ENCODE data around the gene COMMD9. TPM values are rescaled to one million over a fixed set of nuclear protein-coding genes. Genes with fewer than 3 reads are reported as not detected.
"Not testable (repeated sequence)": the region's sequence is repeated elsewhere in the genome, so short reads cannot be mapped to it uniquely, and the experiment has no call there.

The COMMD9 gene
- 100 to 1,000 TPM in 5 of 6 donors, 10 to 100 TPM in 1; 98.1 to 107 (median 104) TPM for polyA plus RNA-seq (ENCODE audit: low read depth in 6 of 6)

DNA sequence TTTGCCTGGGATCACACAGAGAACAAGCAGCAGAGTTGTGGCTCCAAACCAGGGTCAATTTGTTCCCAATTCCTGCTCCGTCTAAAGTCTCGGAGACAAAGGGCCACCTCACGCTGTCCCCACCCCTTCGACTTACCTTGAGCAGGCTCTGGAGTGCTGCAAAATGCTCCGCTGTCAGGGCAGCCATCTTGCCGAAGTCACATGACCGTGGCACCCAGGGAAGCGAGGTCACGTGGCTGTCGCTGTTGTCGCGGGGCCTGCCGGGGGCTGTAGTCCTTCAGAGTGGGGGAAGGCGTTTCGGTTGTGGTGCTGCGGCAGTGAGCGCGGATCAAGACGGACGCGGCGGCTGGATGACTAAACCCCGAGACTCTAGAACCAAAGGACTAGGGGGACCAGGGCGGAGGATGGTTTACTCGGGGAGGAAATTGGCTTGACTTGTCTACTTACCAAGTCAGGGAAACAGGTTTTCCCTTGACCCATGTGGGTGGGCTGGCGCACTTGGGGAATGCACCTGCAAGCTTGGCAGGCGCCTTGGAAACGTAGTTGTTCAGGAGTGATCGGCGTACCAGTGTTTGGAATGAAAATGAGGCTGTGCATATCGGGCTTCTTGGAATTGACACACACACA lies at the start of gene COMMD9:
Gene COMMD9, minus strand, starts transcription at position 199 of the 627 bp plus-strand sequence. Its CDS starts 12 bp downstream, at position 187.
- peak within 1 kb of the TSS; percentile 38 to 92 (median 86) for H3K27ac Mint-ChIP-seq
- DNase-seq (peak; percentile 89), ATAC-seq (ENCODE audit: low read depth in 2 of 2) (peak; percentile 98 to 99)
- no peaks in the 10 kb centered on the region for H3K27me3 Mint-ChIP-seq
- no peaks in the 10 kb centered on the region for H3K36me3 Mint-ChIP-seq
- H3K4me1 Mint-ChIP-seq: peaks cover 23 to 51% (median 34%) of the 10 kb centered on the region in 3 donors
- peak within 1 kb of the TSS; percentile 86 to 97 (median 94) for H3K4me3 Mint-ChIP-seq
- no peaks in the 10 kb centered on the region for H3K9me3 Mint-ChIP-seq

DNA sequence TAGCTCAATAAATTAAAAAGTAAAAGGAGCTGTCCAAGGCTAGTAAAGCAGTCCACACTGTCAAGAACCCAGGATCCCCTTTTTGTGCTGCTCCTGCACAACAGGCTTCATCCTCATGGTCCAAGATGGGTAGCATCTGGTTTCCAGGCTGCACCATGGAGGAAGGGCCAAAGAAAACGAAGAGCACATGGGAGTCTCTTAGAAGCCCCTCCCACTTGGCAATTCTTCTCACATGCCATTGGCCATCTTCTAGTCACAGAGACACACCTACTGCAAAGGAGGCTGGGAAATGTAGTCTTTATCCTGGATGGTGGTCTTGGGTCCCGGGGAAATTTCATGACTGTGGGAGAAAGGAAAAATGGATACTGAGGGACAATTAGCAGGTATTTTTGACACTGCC lies 44.7 kb upstream of the COMMD9 start:
- DNase-seq (no peak), ATAC-seq (ENCODE audit: low read depth in 2 of 2) (no peak)
- H3K27ac Mint-ChIP-seq: no peak overlapping the region
- peaks cover 0 to 10% (median 0%) of the 10 kb centered on the region in 7 donors for H3K9me3 Mint-ChIP-seq
- no peak overlapping the region for H3K4me3 Mint-ChIP-seq
- no peaks in the 10 kb centered on the region for H3K4me1 Mint-ChIP-seq
- peaks cover 0 to 9% (median 8%) of the 10 kb centered on the region in 3 donors for H3K27me3 Mint-ChIP-seq
- no peaks in the 10 kb centered on the region for H3K36me3 Mint-ChIP-seq

DNA sequence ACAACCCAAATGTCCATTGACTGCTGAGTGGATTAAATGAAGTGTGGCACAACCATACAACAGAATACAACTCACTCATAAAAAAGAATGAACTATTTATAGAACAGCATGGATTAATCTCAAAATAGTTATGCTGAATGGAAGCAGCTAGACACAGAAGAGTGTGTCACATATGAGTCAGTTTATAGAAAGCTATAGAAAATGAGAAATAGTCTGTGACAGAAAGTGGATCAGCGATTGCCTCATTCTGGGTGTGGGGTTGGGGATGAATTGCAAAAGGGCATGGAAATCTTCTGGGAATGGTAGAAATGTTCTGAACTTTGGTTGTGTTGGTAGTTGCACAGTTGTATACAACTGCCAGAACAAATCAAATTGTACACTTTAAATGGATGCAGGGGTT lies 44.2 kb upstream of the COMMD9 start:
- Mint-ChIP-seq H3K9me3 (peaks cover 0 to 9% (median 0%) of the 10 kb centered on the region in 7 donors), H3K4me1 (no peaks in the 10 kb centered on the region), H3K36me3 (no peaks in the 10 kb centered on the region), H3K27me3 (peaks cover 0 to 9% (median 8%) of the 10 kb centered on the region in 3 donors), H3K27ac (peak overlapping the region in 1 of 6 donors; percentile 50), H3K4me3 (no peak overlapping the region)
- no peak for ATAC-seq (ENCODE audit: low read depth in 2 of 2)
- DNase-seq: no peak

DNA sequence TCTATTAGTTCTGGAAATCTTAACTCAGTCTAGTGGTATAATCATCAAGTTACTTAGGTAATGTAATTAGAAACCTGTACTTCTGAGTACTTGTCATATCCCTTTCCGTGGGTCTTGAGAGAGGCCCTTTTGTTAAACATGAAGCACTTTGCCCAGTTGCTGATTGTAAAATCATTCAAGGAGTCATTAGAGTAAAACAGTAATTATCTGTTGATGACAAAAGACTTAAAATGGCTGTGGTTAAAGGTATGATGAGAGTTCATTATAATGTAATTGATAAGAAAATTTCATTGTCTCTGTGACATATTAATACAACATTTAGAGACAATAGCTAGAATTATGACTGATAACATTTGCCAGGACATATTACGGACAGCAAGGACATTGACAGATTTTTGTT lies 41.2 kb upstream of the COMMD9 start:
- H3K27ac Mint-ChIP-seq: no peak overlapping the region
- peaks cover 0 to 8% (median 5%) of the 10 kb centered on the region in 3 donors for H3K27me3 Mint-ChIP-seq
- DNase-seq (no peak), ATAC-seq (ENCODE audit: low read depth in 2 of 2) (no peak)
- no peaks in the 10 kb centered on the region for H3K36me3 Mint-ChIP-seq
- peaks cover 14 to 19% (median 17%) of the 10 kb centered on the region in 3 donors for H3K4me1 Mint-ChIP-seq
- H3K9me3 Mint-ChIP-seq: peaks cover 0 to 5% (median 0%) of the 10 kb centered on the region in 7 donors
- no peak overlapping the region for H3K4me3 Mint-ChIP-seq

DNA sequence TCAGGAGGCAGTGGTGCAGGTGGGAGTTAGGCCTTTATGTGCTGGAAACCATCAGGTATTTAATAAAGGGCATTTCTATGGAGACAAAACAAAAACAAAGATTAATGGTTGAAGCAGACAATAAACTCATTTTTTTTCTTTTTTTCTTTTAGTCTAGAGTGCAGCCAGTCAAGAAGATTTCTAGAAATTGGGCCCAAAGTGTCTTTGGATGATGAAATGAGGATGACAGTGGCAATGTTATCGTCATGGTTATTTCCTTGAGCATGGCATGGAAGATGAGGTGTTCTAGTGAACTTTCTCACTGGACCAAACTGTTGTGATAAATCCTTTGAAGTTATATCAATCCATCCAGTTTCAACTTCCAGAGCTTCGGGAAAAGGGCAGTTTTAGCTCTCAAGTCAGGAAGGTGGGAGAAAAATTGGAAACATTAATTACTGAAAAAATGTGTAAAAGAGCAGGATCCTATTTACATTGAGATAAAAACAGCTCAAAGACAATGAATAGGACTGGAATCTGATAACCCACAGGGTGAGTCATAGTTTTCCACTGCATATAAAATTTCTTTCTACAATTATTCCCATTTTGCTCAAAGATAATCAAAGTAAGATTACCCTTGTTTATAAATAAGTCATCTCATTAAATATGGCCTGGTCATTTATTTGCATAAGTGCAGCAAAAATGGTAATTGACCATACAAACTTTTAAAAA lies 39.9 kb upstream of the COMMD9 start:
- Mint-ChIP-seq H3K27me3 (peaks cover 0 to 8% (median 0%) of the 10 kb centered on the region in 3 donors), H3K36me3 (no peaks in the 10 kb centered on the region), H3K4me1 (peaks cover 14 to 19% (median 17%) of the 10 kb centered on the region in 3 donors), H3K27ac (no peak overlapping the region), H3K4me3 (no peak overlapping the region), H3K9me3 (peaks cover 0 to 3% (median 0%) of the 10 kb centered on the region in 7 donors)
- DNase-seq: no peak
- no peak for ATAC-seq (ENCODE audit: low read depth in 2 of 2)

DNA sequence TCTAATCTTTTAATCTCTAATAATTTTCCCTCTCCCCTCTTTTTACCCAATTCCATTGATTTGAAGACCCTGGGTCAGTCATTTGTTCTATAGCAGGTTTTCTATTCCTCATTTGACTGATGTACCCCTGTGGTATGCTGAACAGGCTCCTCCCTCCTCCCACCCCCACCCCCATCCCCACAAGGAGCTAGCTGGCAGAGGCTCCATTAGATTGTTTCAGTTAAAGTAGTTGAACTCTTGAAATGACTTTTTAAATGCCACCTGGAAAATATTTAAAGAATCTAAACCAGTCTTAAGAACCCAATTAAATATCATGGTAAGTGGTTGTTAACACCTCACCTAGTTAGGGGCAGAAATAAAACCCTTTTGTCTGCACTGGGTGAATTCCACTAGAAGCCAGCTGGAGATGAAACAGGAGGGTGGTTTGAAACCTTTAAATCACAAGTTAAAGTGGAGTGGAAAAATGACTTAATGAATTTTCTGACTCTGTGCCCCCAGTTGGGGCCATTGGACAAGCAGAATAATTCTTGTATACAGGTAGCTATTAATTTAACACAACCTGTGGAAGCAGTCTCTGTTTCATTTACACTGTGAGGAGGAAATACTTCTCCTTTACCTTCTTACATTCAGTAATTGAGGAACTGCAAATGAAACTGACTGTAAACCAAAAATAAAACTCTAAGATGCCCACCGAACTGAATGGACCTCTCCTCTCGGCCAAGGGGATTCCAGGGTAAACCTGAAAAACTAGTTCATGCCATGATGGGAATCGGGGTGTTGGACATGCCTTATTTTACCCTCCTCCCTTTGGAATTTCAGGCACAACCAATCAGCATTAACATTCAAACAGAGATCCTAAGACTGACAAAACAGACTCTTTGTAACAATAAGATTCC lies 37.5 kb upstream of the COMMD9 start:
- Mint-ChIP-seq H3K4me3 (peak overlapping the region; percentile 6 to 91 (median 80)), H3K27ac (peak overlapping the region; percentile 20 to 97 (median 82)), H3K27me3 (no peaks in the 10 kb centered on the region), H3K9me3 (no peaks in the 10 kb centered on the region), H3K4me1 (peaks cover 14 to 19% (median 17%) of the 10 kb centered on the region in 3 donors), H3K36me3 (peaks cover 0 to 4% of the 10 kb centered on the region in 2 donors)
- ATAC-seq (ENCODE audit: low read depth in 2 of 2) (peak; percentile 89 to 95), DNase-seq (peak; percentile 30)

DNA sequence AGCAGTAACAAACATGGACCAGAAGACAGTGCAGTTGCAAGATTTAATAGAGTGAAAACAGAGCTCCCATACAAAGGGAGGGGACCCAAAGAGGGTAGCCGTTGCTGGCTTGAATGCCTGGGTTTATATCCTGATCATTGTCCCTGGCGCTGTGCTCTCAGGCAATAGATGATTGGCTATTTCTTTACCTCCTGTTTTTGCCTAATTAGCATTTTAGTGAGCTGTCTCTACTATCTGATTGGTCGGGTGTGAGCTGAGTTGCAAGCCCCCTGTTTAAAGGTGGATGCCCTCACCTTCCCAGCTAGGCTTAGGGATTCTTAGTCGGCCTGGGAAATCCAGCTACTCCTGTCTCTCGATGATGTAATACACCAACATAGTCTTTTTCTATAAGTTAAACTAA lies 36.2 kb upstream of the COMMD9 start:
- not testable (repeated sequence) for ATAC-seq (ENCODE audit: low read depth in 2 of 2); H3K4me3 Mint-ChIP-seq; H3K36me3 Mint-ChIP-seq; DNase-seq; H3K27me3 Mint-ChIP-seq; H3K9me3 Mint-ChIP-seq
- Mint-ChIP-seq H3K4me1 (peaks cover 14 to 19% (median 17%) of the 10 kb centered on the region in 3 donors), H3K27ac (peak overlapping the region in 1 of 6 donors; percentile 47)

DNA sequence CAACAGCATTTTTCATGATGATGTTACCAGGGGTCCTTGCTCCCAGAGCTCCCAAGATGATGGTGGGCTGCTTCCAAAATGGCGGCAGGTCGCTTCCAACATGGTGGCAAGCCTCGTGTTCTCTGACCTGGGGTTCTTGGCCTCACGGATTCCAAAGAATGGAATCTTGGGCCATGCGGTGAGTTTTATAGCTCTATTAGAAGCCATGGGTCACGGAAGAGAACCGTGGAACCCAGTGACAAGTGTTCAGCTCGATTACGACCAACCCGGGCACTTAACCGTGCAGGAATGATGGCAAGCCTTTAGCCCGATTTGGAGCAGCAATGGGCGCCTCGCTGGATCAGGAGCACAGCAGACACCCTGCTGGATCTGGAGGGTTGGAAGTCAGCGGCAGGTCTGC lies 35.7 kb upstream of the COMMD9 start:
- H3K9me3 Mint-ChIP-seq; H3K36me3 Mint-ChIP-seq; H3K27me3 Mint-ChIP-seq; H3K4me3 Mint-ChIP-seq; ATAC-seq (ENCODE audit: low read depth in 2 of 2); DNase-seq: not testable (repeated sequence)
- peak overlapping the region in 1 of 6 donors; percentile 47 for H3K27ac Mint-ChIP-seq
- H3K4me1 Mint-ChIP-seq: peaks cover 14 to 19% (median 17%) of the 10 kb centered on the region in 3 donors

DNA sequence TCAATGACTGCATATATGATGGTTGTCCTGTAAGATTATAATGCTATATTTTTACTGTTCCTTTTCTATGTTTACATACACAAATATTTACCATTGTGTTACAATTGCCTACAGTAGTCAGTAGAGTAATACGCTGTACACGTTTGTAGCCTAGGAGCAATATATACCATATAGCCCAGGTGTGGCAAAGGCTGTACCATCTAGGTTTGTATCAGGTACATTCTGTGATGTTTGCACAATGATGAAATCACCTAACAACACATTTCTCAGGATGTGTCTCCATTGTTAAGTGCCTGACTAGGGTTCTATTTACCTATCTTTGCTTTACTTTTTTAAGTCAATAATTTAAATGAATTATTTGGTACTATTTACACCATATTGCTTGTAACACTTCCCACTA lies 28.8 kb upstream of the COMMD9 start:
- DNase-seq: no peak
- no peaks in the 10 kb centered on the region for H3K9me3 Mint-ChIP-seq
- no peak overlapping the region for H3K27ac Mint-ChIP-seq
- H3K4me1 Mint-ChIP-seq: no peaks in the 10 kb centered on the region
- ATAC-seq (ENCODE audit: low read depth in 2 of 2): no peak
- peaks cover 12 to 43% (median 42%) of the 10 kb centered on the region in 3 donors for H3K27me3 Mint-ChIP-seq
- H3K4me3 Mint-ChIP-seq: no peak overlapping the region
- H3K36me3 Mint-ChIP-seq: peaks cover 0 to 4% of the 10 kb centered on the region in 2 donors

DNA sequence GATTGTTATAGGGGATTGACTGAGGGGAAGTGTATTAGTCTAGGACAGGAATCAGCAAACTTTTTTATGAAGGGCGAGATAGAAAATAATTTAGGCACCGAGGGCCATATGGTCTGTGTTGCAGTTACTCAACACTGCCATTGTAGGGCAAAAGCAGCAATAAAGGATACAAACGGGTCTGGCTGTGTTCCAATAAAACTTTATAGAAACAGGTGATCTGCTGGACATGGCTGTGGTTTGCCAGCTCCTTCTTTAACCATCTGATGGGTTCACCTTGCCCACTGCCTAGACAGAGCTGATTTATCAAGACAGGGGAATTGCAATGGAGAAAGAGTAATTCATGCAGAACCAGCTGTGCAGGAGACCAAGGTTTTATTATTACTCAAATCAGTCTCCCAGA lies 26.8 kb upstream of the COMMD9 start:
- no peaks in the 10 kb centered on the region for H3K9me3 Mint-ChIP-seq
- H3K36me3 Mint-ChIP-seq: no peaks in the 10 kb centered on the region
- peaks cover 12 to 54% (median 43%) of the 10 kb centered on the region in 3 donors for H3K27me3 Mint-ChIP-seq
- DNase-seq (no peak), ATAC-seq (ENCODE audit: low read depth in 2 of 2) (no peak)
- H3K4me1 Mint-ChIP-seq: no peaks in the 10 kb centered on the region
- H3K4me3 Mint-ChIP-seq: no peak overlapping the region
- no peak overlapping the region for H3K27ac Mint-ChIP-seq

DNA sequence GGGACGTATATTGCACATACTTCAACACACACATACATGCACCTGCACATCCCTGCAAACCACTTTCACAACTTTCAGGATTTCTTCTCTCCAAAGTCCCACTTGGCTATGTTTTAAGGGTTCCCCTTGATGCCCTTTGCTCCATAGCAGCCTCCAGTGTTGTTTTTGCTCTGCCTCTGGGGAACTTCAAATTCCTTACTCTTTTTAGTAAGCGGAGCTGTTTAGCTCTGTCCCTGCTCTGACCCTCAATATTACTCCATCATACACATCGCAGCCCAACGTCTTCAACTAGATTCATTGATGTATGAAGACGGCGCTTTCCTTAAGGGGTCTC lies 25.2 kb upstream of the COMMD9 start:
- H3K27ac Mint-ChIP-seq: no peak overlapping the region
- H3K4me1 Mint-ChIP-seq: no peaks in the 10 kb centered on the region
- ATAC-seq (ENCODE audit: low read depth in 2 of 2) (no peak), DNase-seq (no peak)
- no peaks in the 10 kb centered on the region for H3K9me3 Mint-ChIP-seq
- H3K4me3 Mint-ChIP-seq: no peak overlapping the region
- no peaks in the 10 kb centered on the region for H3K36me3 Mint-ChIP-seq
- peaks cover 18 to 60% (median 48%) of the 10 kb centered on the region in 3 donors for H3K27me3 Mint-ChIP-seq

DNA sequence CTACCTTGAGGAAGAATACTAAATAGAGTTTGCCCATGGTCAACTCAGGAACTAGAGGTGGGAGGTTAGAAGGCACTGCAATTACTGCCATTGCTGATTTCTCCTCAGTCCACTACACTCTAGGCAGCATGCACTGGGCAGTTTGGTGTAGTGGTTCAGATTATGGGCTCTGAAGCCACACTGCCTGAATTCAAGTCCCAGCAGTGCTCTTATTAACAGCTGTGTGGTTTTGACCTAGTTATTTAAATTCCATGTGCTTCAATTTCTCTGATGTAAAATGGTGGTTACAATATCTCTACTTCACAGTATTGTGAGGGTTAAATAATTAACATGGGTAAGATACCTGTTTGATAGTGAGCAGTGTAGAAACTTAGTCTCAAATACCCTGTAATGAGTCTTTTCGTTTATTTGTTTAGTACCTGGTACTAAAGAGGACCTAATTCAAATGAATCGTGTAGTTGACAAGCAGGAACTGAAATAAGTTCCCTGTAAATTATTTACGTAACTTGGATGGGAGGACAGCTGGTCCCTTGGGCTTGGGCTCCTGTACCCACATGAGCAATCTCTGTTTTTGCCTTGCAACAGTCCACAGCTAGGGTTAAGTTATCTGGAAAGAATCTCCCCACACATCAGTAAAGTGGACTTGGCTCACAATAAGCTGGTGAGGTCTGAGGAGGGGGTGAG lies 24.7 kb upstream of the COMMD9 start:
- H3K36me3 Mint-ChIP-seq: no peaks in the 10 kb centered on the region
- H3K9me3 Mint-ChIP-seq: no peaks in the 10 kb centered on the region
- peaks cover 20 to 59% (median 48%) of the 10 kb centered on the region in 3 donors for H3K27me3 Mint-ChIP-seq
- H3K4me1 Mint-ChIP-seq: no peaks in the 10 kb centered on the region
- no peak overlapping the region for H3K4me3 Mint-ChIP-seq
- H3K27ac Mint-ChIP-seq: no peak overlapping the region
- ATAC-seq (ENCODE audit: low read depth in 2 of 2): no peak
- DNase-seq: no peak
